ENCODE measurements around the gene IL23R. TPM values are rescaled to one million over a fixed set of nuclear protein-coding genes. Genes with fewer than 3 reads are reported as not detected.

Gene IL23R
- total RNA-seq, 2 experiments from 2014 or later: 16.8 to 17.7 TPM

- no peaks in the 10 kb centered on the region for H3K9me3 Mint-ChIP-seq
- no peak overlapping the region for H3K27ac Mint-ChIP-seq
- no peak overlapping the region for H3K4me3 Mint-ChIP-seq
- peaks cover 2% of the 10 kb centered on the region for H3K27me3 Mint-ChIP-seq
- peaks cover 12% of the 10 kb centered on the region for H3K4me1 Mint-ChIP-seq (ENCODE audit: low read depth)
- CTCF ChIA-PET: interaction anchor here (2.0 to 2.2 kb wide), 2 partner anchors 27 to 29 kb away, joined by 6 to 7 read pairs; no protein-coding TSS in a partner anchor
- H3K36me3 Mint-ChIP-seq: peaks cover 31% of the 10 kb centered on the region
- intact Hi-C loops (cut with micrococcal nuclease): loop anchor here (2.0 kb wide), 1 partner anchor 34 kb away; no protein-coding TSS in a partner anchor
- DNase-seq: no peak
- POLR2A ChIA-PET: no interaction called here
Measured at GRCh38 chr1:67241200-67241746, 75.0 kb downstream of the IL23R start.

GRCh38 chr1:67242016-67242415 is 75.8 kb downstream of the IL23R start:
- intact Hi-C loops (cut with micrococcal nuclease): no loop called here
- peaks cover 12% of the 10 kb centered on the region for H3K4me1 Mint-ChIP-seq (ENCODE audit: low read depth)
- POLR2A ChIA-PET: no interaction called here
- CTCF ChIA-PET: interaction anchor here (2.0 to 2.2 kb wide), 2 partner anchors 28 to 30 kb away, joined by 6 to 7 read pairs; no protein-coding TSS in a partner anchor
- H3K4me3 Mint-ChIP-seq: no peak overlapping the region
- peaks cover 2% of the 10 kb centered on the region for H3K27me3 Mint-ChIP-seq
- peaks cover 32% of the 10 kb centered on the region for H3K36me3 Mint-ChIP-seq
- DNase-seq: no peak
- no peaks in the 10 kb centered on the region for H3K9me3 Mint-ChIP-seq
- no peak overlapping the region for H3K27ac Mint-ChIP-seq

GRCh38 chr1:67250051-67250653 is 83.9 kb downstream of the IL23R start:
- no peak overlapping the region for H3K4me3 Mint-ChIP-seq
- peaks cover 41% of the 10 kb centered on the region for H3K36me3 Mint-ChIP-seq
- H3K27ac Mint-ChIP-seq: no peak overlapping the region
- no peak for DNase-seq
- intact Hi-C loops (cut with micrococcal nuclease): no loop called here
- no peaks in the 10 kb centered on the region for H3K4me1 Mint-ChIP-seq (ENCODE audit: low read depth)
- H3K27me3 Mint-ChIP-seq: peaks cover 1% of the 10 kb centered on the region
- CTCF ChIA-PET: no interaction called here
- H3K9me3 Mint-ChIP-seq: peaks cover 13% of the 10 kb centered on the region
- POLR2A ChIA-PET: no interaction called here

GRCh38 chr1:67256291-67257172 is 90.3 kb downstream of the IL23R start:
- POLR2A ChIA-PET: no interaction called here
- Mint-ChIP-seq H3K9me3 (no peaks in the 10 kb centered on the region), H3K27me3 (no peaks in the 10 kb centered on the region), H3K4me1 (ENCODE audit: low read depth) (no peaks in the 10 kb centered on the region), H3K4me3 (no peak overlapping the region), H3K27ac (no peak overlapping the region), H3K36me3 (peaks cover 23% of the 10 kb centered on the region)
- intact Hi-C loops (cut with micrococcal nuclease): no loop called here
- CTCF ChIA-PET: interaction anchor here (1.2 to 1.4 kb wide), 3 partner anchors 15 to 244 kb away, joined by 3 to 6 read pairs (median 3); no protein-coding TSS in a partner anchor
- DNase-seq: no peak

GRCh38 chr1:67257173-67257535 is 90.9 kb downstream of the IL23R start:
- intact Hi-C loops (cut with micrococcal nuclease): no loop called here
- Mint-ChIP-seq H3K4me3 (no peak overlapping the region), H3K36me3 (peaks cover 18% of the 10 kb centered on the region), H3K9me3 (no peaks in the 10 kb centered on the region), H3K4me1 (ENCODE audit: low read depth) (peaks cover 5% of the 10 kb centered on the region), H3K27me3 (no peaks in the 10 kb centered on the region), H3K27ac (no peak overlapping the region)
- no peak for DNase-seq
- CTCF ChIA-PET: interaction anchor here (0.6 to 1.2 kb wide), 2 partner anchors 10 to 243 kb away, joined by 3 to 6 read pairs; no protein-coding TSS in a partner anchor
- POLR2A ChIA-PET: no interaction called here

GRCh38 chr1:67261680-67262079 is 95.4 kb downstream of the IL23R start:
- POLR2A ChIA-PET: interaction anchor here (0.8 kb wide), 1 partner anchor 79 kb away, joined by 3 read pairs; no protein-coding TSS in a partner anchor
- intact Hi-C loops (cut with micrococcal nuclease): no loop called here
- CTCF ChIA-PET: interaction anchor here (0.6 to 1.6 kb wide), 9 partner anchors 12 to 499 kb away, joined by 3 to 8 read pairs (median 3); no protein-coding TSS in a partner anchor
- peak; percentile 49 for DNase-seq
- no peak overlapping the region for H3K27ac Mint-ChIP-seq
- peaks cover 18% of the 10 kb centered on the region for H3K4me1 Mint-ChIP-seq (ENCODE audit: low read depth)
- no peaks in the 10 kb centered on the region for H3K27me3 Mint-ChIP-seq
- no peak overlapping the region for H3K4me3 Mint-ChIP-seq
- no peaks in the 10 kb centered on the region for H3K9me3 Mint-ChIP-seq
- H3K36me3 Mint-ChIP-seq: peaks cover 8% of the 10 kb centered on the region

GRCh38 chr1:67262735-67263134 is 96.5 kb downstream of the IL23R start:
- DNase-seq: no peak
- Mint-ChIP-seq H3K9me3 (no peaks in the 10 kb centered on the region), H3K27ac (no peak overlapping the region), H3K4me1 (ENCODE audit: low read depth) (peaks cover 18% of the 10 kb centered on the region), H3K27me3 (no peaks in the 10 kb centered on the region), H3K36me3 (peaks cover 5% of the 10 kb centered on the region), H3K4me3 (no peak overlapping the region)
- intact Hi-C loops (cut with micrococcal nuclease): no loop called here
- CTCF ChIA-PET: interaction anchor here (0.5 to 1.6 kb wide), 5 partner anchors 11 to 184 kb away, joined by 3 to 8 read pairs (median 4); no protein-coding TSS in a partner anchor
- POLR2A ChIA-PET: no interaction called here

- Mint-ChIP-seq H3K4me1 (ENCODE audit: low read depth) (peaks cover 18% of the 10 kb centered on the region), H3K27me3 (no peaks in the 10 kb centered on the region), H3K4me3 (no peak overlapping the region), H3K9me3 (no peaks in the 10 kb centered on the region), H3K27ac (no peak overlapping the region), H3K36me3 (no peaks in the 10 kb centered on the region)
- POLR2A ChIA-PET: no interaction called here
- intact Hi-C loops (cut with micrococcal nuclease): no loop called here
- DNase-seq: no peak
- CTCF ChIA-PET: no interaction called here
Measured at GRCh38 chr1:67264152-67264551, 97.9 kb downstream of the IL23R start.

GRCh38 chr1:67264899-67265298 is 98.6 kb downstream of the IL23R start:
- peaks cover 2% of the 10 kb centered on the region for H3K36me3 Mint-ChIP-seq
- peaks cover 19% of the 10 kb centered on the region for H3K4me1 Mint-ChIP-seq (ENCODE audit: low read depth)
- H3K27me3 Mint-ChIP-seq: no peaks in the 10 kb centered on the region
- H3K27ac Mint-ChIP-seq: no peak overlapping the region
- no peak for DNase-seq
- H3K9me3 Mint-ChIP-seq: no peaks in the 10 kb centered on the region
- POLR2A ChIA-PET: no interaction called here
- CTCF ChIA-PET: no interaction called here
- H3K4me3 Mint-ChIP-seq: no peak overlapping the region
- intact Hi-C loops (cut with micrococcal nuclease): no loop called here

- Mint-ChIP-seq H3K27ac (no peak overlapping the region), H3K27me3 (no peaks in the 10 kb centered on the region), H3K4me3 (no peak overlapping the region), H3K36me3 (peaks cover 36% of the 10 kb centered on the region), H3K4me1 (ENCODE audit: low read depth) (peaks cover 38% of the 10 kb centered on the region), H3K9me3 (peaks cover 17% of the 10 kb centered on the region)
- POLR2A ChIA-PET: no interaction called here
- no peak for DNase-seq
- intact Hi-C loops (cut with micrococcal nuclease): no loop called here
- CTCF ChIA-PET: no interaction called here
Measured at GRCh38 chr1:67269061-67269460, 102.8 kb downstream of the IL23R start.

GRCh38 chr1:67270541-67270940 is 104.3 kb downstream of the IL23R start:
- H3K4me3 Mint-ChIP-seq: no peak overlapping the region
- CTCF ChIA-PET: interaction anchor here (1.4 kb wide), 2 partner anchors 14 to 59 kb away, joined by 3 read pairs; no protein-coding TSS in a partner anchor
- H3K27ac Mint-ChIP-seq: peak overlapping the region; percentile 10
- H3K36me3 Mint-ChIP-seq: peaks cover 40% of the 10 kb centered on the region
- H3K4me1 Mint-ChIP-seq (ENCODE audit: low read depth): peaks cover 44% of the 10 kb centered on the region
- POLR2A ChIA-PET: interaction anchor here (1.1 to 3.4 kb wide), 2 partner anchors 62 to 69 kb away, joined by 4 to 12 read pairs; no protein-coding TSS in a partner anchor
- peaks cover 21% of the 10 kb centered on the region for H3K9me3 Mint-ChIP-seq
- intact Hi-C loops (cut with micrococcal nuclease): loop anchor here (1.0 to 5.0 kb wide), 2 partner anchors 11 to 38 kb away; no protein-coding TSS in a partner anchor
- no peaks in the 10 kb centered on the region for H3K27me3 Mint-ChIP-seq
- DNase-seq: peak; percentile 53

GRCh38 chr1:67273591-67273990 is 107.3 kb downstream of the IL23R start:
- Mint-ChIP-seq H3K4me3 (no peak overlapping the region), H3K27me3 (peaks cover 2% of the 10 kb centered on the region), H3K27ac (peak overlapping the region; percentile 41), H3K9me3 (peaks cover 33% of the 10 kb centered on the region), H3K36me3 (peaks cover 51% of the 10 kb centered on the region), H3K4me1 (ENCODE audit: low read depth) (peaks cover 51% of the 10 kb centered on the region)
- ChIA-PET CTCF (interaction anchor here (0.6 to 2.2 kb wide), 6 partner anchors 10 to 74 kb away, joined by 3 to 10 read pairs (median 4); partner anchors contain the start of gene IL12RB2), POLR2A (interaction anchor here (1.8 to 2.7 kb wide), 7 partner anchors 21 to 102 kb away, joined by 6 to 32 read pairs (median 10); no protein-coding TSS in a partner anchor)
- intact Hi-C loops (cut with micrococcal nuclease): loop anchor here (5.0 kb wide), 1 partner anchor 41 kb away; no protein-coding TSS in a partner anchor
- DNase-seq: no peak
